NCI-H1930 (cell line): ENCODE results near the gene BACH2.
A peak's percentile ranks its signal among the peaks of the same experiment; 100 is the strongest.

Experiments
- DNase-seq, 2 experiments: peaks; one replicate each; lab custom pipeline; 2025; lab: John Stamatoyannopoulos, UW

Gene BACH2

DNA sequence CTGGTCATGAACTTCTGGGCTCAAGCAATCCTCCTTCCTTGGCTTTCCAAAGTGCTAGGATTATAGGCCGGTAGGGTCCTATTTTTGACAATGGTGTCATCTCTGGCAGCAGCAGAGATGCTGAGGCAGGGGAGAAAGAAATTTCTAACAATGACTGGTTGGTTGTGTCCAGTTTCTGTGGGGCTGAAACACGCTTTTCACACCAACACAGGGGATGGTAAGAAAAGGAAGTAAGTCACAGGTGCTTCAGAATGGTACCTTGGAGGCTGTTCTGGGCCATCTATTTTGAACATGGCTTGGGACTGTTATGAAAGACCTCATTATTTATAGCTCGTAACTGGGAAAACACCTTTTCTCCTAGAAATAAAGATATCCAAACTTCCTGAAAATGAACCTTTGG is 329.7 kb downstream of the BACH2 start:
- no peak for DNase-seq

DNA sequence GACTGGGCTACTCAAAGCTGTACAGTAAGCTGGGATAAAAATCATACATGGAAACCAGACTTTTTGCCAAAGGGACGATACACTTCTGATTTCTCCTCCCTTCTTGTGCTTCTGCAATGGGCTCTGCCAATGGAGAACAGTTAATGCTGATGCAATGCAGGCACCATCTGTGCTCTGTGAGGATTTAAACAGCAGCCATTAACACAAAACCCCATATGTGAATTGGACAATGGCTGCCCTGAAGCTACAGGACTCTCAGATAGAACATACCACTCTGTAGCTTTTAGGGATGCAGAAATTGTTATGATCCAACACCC is 330.5 kb downstream of the BACH2 start:
- DNase-seq = no peak

DNA sequence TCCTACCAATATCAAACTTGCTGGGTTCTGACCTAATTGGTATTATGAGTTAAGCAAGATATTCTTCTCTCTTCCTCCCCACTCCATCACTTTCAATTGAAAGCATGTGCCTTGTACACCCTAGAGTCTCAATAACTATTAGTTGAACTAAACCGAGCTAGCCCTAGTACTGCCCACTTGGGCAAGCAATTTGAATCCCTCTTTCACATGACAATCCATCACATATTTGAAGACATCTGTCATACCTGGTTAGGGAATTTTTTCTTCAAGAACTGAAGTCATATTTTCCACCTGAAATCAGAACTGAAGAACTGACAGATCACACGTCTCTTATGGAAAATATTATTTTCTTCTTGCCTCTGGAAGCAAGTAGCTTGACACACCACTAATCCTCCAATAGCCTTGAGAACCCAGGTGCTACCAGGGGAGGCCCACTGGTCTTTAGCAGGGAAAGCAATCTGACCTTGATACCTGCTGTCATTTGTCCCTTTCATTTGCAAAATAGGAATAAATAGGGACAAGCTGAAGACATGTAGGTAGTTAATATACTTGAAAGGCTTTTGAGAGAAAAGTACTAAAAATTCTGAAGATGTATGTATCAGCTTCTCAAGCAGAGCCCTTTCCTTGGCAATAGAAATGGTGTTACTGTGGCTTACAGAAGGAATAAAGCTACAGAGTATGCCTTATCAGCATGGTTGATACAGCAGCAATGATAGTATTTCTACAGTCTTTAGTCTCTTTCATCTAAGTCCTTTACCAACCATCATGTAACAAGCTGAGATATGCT is 331.0 kb downstream of the BACH2 start:
- no peak for DNase-seq

DNA sequence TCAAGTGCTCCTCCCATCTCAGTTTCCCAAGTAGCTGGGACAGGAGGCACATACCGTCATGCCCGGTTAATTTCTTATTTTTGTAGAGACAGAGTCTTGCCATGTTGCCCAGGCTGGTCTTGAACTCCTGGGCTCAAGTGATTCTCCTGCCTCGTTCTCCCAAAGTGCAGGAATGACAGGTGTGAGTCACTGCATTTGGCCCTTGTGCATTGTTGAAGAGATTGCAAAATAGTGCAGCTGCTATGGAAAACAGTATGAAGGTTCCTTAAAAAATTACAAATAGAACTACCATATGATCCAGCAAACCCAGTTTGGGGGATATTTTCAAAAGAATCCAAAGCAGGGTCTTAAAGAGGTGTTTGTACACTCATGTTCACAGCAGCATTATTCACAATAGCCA is 333.3 kb downstream of the BACH2 start:
- DNase-seq = no peak

DNA sequence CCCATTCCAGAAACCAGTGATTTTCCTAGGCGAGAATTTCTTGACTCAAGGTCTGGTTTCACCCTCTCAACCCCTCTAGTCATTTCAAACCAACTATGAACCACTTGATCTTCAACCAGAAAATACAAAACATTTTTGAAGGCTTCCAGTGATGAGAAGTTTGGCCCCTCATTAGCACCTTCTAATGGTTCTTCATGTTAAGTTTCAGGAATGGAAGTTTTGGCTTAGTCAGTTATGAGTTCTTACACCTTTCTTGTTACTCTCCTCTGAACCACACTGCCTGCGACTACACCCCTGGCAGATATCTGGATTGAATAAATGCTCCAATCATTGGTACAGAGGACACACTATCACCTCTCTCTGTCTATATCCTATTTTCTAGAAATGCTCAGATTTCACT is 335.2 kb downstream of the BACH2 start:
- no peak for DNase-seq

DNA sequence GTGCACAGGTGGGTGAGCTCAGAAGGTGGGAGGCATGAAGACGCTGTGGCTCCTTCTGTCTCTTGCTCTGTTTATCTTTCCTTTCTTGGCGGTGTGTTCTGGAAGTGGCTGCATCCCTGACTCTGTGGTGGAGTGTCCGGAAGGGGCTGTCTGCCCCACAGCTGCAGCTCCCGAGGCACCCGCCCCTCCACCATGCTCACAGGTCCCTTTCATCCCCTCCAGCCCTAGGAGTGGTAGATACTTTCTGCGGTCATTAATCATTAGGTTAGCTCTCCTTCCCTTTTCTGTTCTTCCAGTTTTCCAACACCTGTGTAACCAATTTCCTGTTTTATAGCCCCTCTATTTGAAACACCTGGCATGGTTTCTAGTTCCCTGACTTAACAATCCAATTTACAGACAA is 336.8 kb downstream of the BACH2 start:
- DNase-seq = no peak

DNA sequence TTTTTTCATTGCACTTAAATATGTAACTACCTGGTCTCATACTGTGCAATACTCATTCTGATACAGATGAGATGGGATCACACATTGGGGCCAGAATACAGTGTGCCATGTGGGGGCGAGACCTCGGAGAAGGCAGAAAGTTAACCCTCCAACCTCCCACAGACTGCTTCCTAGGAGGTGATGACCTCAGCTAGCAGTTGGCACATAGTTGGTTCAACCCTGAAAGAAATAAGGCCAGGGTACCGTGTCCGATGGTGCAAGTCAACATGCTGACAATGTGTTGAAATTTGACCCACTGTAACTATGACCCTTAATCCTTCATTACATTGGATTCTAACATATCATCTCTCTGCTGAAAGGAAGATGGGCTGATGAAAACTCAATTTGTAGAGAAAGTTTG is 340.5 kb downstream of the BACH2 start:
- DNase-seq = no peak

DNA sequence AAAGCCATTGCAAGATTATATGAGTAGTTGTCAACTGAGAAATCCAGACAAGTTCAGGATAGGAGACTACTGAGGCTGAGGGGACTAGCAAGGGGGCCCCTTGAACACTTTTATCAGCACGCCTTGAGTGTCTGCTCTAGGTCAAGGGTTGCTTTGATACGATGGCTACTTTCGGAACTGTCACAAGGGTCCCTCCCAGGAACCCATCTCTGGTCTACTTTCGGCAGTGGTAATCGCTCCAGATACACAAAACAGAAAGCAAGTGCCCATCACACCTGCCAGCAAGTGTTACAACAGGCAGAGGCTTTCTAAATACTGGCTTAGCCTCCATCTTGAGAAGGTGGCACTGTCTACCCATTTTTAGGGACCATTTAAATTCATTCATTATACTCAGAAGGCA is 341.3 kb downstream of the BACH2 start:
- DNase-seq = no peak

DNA sequence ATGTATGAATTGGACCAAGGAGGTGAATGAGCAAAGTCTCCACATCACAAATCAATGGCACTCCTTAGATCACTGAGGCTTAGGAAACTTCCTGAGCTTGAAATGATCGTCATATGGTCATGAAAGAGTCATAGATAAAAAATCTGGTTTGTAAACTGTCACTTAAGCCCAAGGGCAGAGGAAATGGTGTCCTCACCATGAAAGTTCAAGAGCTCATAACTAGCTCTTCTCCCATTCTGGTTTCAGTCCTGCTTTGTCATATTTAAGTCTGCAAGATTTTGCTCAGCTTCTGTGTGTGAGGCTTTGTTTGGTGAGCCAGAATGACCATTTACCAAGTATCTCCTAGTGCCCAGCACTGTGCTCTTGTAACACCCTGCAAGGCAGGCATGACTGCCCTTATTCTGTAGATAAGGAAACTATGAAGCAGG is 341.9 kb downstream of the BACH2 start:
- DNase-seq = no peak

DNA sequence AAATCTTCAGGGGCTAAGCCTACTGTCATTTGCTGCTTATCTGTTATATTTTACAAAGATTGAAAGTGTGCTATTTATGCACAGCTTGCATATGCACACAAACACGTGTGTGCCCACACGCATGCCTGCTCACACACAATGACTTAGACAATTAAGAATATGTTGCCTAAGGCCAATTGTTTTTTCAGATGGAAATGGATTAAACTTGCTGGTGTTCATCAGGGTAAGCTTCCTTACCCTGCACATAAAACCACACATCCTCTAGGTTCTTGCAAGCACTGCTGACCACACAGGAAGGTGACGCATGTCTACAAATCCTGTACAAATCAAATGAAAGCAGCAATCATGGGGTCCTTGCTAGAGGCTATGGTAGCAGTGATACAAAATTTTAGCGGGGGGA is 344.0 kb downstream of the BACH2 start:
- no peak for DNase-seq

DNA sequence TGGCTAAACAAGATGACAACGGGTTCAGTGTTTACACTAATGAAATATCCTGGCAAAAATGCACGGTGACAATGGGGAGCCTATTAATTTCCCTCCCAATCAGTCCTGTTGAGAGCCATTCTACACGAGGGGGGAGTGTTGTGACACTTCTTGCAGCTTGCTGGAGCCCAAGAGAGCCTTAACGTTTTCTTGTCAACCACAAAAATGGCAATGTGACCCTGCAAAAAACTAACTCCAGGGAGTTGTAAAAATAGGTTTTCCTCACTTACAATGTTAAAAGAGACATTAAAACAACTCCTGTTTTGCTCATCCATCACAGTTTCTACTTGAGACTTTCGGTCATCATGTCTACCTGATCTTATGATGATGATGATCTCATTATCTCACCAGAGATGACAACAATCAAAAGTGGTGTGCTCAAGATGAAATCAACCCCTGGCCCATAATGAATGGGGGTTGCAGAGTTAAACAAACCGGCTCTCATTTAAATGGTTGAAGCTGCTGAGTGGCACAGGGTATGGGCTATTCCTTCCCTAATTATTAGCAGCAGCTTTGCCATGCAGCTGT is 344.5 kb downstream of the BACH2 start:
- no peak for DNase-seq

DNA sequence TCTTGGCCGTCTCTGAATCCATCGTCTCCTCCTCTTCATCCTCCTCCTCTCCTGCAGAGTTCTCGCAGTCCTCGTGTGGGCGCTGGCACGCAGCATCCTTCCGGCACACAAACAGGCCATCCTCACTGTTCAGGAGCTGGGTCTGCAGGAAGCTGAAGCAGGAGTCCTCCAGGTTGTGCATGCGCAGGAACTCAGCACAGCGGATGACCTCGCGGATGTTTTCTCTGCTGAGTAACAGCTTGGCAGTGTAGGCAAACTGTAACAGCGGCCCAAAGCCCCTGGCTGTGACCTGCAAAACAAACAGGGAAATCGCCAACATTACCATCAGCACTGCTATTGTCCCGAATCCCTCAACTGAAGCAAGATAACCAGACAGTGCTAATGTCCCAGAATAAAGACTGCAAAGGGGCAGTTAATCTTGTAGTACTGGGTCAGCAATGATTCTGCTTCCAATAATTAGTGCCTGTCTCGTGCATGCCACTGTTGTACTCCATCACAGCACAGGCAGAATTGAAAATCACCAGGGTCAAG is 345.0 kb downstream of the BACH2 start:
- no peak for DNase-seq

DNA sequence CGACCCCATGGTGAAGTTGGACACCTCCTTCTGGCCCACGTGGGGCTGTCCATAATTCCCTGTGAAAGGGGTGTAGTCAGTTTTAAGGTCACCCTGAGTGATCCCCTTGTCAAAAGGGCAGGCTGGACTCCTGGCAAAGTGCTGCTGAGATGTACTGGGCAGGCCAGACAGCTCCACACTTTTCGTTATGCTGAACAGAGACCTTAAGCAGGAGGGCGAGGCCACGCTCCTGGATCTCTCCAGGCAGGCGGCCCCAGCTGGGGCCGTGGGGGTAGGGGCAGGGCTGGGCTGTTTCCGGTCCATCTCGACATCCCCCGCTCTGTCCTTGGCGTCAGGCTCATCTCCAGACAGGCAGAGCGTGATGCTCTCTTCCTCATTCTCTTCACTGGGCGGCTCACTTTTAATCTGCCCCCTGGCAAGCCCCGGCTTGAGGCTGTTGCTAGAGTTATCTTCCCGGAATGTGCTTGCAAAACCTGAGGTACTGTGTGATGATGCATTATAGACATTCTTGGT is 345.7 kb downstream of the BACH2 start:
- DNase-seq = no peak

DNA sequence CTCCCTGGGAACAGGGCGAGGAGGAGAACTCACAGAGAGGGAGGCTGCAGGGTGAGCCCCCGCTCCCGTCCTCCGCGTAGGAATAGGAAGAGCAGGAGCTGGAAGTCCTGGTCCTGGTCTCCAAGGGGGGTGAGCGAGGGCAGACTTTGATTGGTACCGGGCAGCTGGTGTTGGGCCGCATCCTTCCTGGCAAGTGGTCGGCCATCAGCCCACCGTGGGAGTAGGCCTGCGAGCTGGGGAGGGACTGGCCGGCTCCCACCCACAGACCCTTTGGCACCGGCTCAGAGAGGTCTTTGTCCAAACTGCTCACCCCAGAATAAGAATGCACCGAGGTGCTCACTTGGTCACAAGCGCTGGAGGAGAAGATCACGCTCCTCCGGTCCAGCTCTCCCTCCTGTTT is 346.2 kb downstream of the BACH2 start:
- DNase-seq = no peak

DNA sequence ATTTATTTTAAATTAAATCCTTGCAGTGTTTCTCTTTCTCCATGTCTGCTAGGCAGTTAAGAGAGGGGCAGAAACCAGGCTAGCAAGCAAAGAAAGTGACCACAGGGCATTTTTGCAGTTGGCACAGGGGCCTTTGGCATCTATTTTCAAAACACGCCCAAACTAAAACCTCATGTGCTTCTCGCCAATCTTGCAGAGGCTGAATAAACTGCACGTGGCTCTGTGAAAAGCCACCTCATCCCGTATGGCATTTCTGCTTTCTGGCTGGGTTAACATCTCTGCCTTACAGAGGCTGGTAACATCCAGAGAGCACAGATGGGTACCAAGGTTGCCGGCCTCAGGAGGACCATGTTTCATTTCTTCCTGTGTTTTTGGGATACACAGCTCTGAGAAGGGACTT is 347.8 kb downstream of the BACH2 start:
- DNase-seq = no peak

DNA sequence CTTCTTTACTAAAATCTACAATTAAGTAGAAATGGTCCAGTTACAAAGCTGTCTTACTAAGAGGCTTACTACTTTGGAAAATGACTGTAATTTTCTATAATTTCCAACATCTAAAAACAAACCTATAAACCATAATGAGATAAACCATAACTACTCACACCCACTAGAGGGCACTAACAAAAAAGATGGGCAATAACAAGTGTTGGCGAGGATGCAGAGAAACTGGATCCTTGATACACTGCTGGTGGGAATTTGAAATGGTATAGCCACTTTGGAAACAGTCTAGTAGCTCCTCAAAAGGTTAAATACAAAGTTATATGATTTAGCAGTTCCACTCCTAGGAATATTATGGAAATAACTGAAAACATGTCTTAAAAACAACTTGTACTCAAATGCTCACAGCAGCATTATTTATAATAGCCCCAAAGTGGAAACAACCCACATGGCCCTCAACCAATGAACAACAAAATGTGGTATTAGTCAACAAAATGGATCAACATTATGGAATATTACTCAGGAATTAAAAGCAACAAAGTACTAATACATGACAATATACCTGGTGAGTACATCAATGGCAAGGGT is 351.7 kb downstream of the BACH2 start:
- DNase-seq = no peak

DNA sequence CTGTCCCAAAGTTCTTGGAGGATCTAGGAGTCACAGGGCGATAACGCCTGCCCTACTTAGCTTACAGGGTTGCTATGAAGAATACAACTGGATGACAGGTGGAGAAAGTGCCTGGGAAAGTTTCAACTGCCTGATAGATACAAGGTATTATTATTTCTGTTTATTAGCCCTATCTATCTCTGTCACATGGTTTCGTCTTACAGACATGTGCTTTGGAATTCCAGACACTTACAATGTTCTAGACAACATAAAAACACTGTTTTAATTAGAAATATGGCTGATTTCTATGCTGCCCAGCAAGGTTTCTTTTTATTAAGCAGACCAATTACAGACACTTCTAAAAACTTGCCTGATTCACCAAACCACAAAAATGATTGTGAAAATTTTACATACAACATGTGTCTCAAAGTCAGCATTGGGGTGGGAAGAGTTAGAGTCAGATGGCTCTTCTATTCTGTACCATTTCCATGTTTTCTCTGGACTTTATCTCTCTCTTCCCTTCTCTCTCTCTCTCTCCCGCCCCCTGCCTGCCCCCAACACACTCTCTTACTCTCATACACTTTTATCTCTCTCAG is 352.4 kb downstream of the BACH2 start:
- DNase-seq = no peak

DNA sequence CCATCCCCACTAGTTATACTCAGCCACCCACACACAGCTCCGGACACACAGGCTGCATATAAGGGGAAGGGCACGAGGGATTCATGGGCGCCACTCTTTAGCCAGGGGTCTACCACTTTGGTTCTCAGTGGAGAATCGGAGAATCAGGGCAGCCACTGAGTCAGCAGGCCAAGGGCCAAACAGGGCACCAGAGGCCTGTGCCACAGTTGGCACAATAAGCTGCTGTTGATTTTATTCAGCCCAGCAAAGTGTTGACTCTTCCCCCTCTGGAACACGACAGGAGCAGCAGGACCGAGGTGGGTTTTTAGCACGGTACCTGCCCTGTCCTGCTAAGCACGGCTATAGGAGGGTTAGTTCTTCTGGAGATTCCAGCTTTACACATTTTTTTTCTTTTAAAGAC is 354.0 kb downstream of the BACH2 start:
- DNase-seq = no peak

DNA sequence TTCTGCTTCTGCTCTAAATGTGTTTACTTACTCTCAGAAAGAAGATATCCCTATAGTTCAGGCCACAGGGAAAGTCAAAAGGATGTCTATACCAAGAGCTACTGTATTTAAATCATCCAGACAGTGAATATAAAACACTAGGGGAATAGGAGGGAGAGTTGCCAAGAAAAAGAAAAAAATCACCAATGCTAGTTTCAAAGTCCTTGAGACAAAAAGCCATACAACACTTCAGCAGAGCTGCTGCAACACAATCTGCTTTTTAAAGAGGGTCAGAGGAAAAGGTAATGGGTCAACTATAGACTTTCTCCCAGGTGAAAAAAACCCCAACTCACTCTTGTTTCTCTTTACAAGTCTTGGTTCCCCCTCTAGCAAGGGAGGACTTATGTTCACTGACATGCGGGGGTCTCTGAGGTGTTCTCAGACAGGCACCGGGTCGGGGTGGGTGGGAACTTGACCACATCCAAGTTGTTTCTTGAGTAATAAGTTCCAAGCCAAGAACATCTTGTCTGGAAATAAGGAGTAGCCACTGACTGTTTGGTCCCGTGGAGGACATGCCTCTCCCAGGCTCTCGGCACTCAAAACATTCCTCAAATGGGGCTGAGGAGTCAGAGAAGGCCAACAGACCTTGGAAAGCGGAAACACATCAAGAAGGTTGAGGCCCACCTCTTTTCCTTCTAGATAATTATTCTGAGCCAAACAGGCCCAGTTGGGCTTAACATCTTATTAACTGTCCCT is 354.7 kb downstream of the BACH2 start:
- no peak for DNase-seq

DNA sequence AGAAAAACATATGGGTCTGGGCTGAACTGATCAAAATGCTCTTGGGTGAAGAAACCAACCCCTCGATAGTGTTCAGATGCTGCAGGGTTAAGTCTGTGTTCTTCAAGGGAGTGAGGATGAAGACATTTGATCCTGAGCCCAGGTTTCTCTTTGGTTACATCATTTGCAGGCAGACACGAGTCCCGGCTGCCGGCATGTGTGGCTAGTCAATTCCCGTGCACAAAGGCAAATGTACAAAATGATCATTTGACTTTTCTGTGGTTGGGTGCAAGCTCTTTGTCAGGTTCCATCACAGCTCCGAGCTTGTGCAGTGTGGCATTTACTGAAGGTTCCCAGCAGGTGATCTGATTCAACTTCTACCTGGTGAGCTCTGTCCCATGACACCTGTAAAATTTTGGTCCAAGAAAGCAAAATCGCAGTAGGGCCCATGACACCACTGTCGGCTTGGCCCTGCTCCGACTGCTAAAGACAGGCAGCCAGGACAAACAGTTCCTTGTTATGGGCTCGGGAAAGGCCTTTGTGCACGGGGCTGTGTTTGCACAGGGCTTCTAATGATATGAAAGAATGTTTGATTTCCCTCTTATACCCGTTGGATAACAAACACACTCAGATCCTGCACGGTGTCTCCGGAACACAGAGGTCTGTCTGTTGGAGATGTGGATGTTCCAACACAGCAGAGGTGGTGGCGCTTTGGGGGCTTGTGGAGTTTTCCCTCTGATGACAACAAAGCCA is 355.4 kb downstream of the BACH2 start:
- no peak for DNase-seq

DNA sequence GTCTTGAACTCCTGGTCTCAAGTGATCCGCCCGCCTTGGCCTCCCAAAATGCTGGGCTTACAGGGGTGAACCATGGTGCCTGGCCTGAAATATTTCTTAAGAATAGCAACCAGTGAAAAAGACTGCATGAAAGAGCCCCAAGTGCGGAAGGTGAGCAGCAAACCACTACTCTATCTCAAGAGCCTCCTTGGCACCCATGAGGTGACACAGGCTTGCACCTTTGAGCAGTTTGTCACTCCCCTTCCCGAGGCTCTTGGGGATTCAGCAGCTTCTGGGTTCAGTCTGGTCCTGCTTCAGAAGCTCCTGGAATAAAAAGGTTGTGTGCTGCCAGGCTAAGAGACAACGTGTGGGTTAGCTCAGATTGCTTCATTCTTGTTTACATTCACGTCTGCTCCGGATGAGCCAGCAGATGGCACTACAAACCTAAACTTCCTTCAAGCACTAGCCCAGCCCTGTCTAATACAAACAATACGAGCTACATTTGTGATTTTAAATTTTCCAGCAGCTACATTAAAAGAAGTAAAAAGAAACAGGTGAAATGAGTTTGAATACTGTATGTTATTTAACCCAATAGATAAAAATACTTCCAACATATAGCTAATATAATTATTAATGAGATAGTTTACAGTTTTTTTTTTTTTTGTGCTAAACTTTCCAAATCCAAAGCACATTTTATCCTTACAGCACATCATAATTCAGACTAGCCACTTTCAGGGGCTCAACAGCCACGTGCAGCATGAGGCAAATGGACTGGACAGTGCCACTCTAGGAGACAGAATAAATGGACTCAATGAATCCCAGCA is 356.2 kb downstream of the BACH2 start:
- DNase-seq = peak; percentile 38 to 59
